H1 (cell line): ENCODE data around the gene SLN. TPM values are rescaled to one million over a fixed set of nuclear protein-coding genes. Genes with fewer than 3 reads are reported as not detected.

Experiments
- CEBPB ChIP-seq: IDR thresholded peaks from 2 replicates; pipeline ENCODE4 v1.6.1; 2012; ENCODE audit warnings: low read depth, low read length
- GTF2F1 ChIP-seq: IDR thresholded peaks from 2 replicates; pipeline ENCODE4 v1.6.1; 2012; ENCODE audit warnings: low read depth, low read length, improper control_type of control experiment, borderline replicate concordance
- RBBP5 ChIP-seq: IDR thresholded peaks from 2 replicates; pipeline ENCODE4 v1.7.1; 2012; ENCODE audit warnings: low read depth, mild to moderate bottlenecking, inconsistent platforms, low read length, moderate library complexity, borderline replicate concordance
- polyA plus RNA-seq, 7 experiments: library from polyadenylated mRNA; depleted of rRNA in 3 of 7; stranded (reverse) in 5 of 7; unstranded in 2 of 7; fragments of >200 nt in 5 of 7; fragments of 200-250 nt in 2 of 7; gene quantifications; 1 replicate in 5 of 7; 2 replicates in 1 of 7; 4 replicates in 1 of 7; pipeline versions ENCODE4 v1.2.1 to v1.2.3, GENCODE V29; 2011 to 2013; ENCODE audit warnings: missing spikeins in 2 of 7, mixed read lengths in 2 of 7
- total RNA-seq: library from RNA; stranded (reverse); fragmentation: NEBNext Ultra II Directional; extraction: Animal tissue kit (Norgen Biotek cat#: 25700); gene quantifications from 2 replicates; pipeline ENCODE4 v1.2.1, GENCODE V29; 2021

Gene SLN
- total and polyA plus RNA-seq, 2 of the 8 experiments (the other 6 are each of a cell fraction or from before 2014, with no cell fraction given), result not detected

DNA sequence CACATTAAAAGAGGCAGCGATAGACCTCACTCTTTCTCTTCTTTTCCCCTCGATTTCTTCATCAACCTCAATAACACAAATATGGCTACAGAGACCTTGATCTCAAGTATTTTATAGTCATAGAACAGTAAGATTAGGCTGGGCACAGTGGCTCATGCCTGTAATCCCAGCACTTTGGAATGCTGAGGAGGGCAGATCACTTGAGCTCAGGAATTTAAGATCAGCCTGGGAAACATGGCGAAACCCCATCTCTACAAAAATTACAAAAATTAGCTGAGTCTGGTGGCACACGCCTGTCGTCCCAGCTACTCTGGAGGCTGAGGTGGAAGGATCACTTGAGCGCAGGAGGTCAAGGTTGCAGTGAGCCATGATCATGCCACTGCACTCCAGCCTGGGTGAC, 14.6 kb downstream of the SLN start (continued):
- no peak for TF ChIP-seq RBBP5
- TF ChIP-seq CEBPB, result no peak
- TF ChIP-seq GTF2F1, result no peak
